Measurements from ENCODE around the gene SLC22A3.
"Not testable (repeated sequence)": the region's sequence is repeated elsewhere in the genome, so short reads cannot be mapped to it uniquely, and the experiment has no call there.

SLC22A3 gene

DNA sequence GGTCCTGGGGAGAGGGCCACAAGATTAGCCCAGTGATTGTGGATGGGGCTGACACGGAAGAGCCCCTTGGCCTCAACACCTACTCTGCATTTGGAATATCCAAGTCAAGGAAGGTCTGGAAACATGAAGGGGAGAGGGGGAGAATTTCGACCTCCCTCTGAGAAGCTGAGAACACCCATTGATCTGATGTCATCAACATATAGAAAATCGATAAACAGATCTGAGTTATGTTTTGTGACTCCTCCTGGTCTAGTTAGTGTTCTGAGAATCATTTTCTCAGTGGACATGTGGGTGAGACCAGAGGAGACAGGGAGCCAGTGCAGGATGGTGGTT is 108.0 kb downstream of the SLC22A3 start:
- H3K36me3 ChIP-seq (ENCODE audit: insufficient read depth, insufficient read length, low read length) = no peaks in the 10 kb centered on the region

DNA sequence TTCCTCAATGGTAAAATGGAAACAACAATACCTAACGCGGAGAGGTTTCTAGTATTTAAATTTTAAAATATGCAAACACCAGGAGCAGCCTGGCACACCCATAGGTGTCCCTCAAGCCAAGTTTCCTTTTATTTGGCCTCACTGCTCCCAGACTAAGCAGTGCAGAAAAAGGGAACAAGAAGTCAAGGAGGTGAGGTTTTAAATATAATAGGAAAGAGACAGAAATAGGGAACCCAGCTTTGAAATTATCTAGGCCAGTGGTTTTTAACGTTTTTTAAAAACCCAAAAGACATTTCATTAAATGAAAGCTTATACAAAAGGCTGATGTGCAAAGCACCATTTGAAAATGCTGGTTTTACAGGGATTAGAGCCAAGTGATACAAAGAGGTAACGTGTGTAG is 109.6 kb downstream of the SLC22A3 start:
- Histone ChIP-seq H3K9me3 (ENCODE audit: insufficient read depth, low read length) (no peaks in the 10 kb centered on the region), H3K27me3 (ENCODE audit: insufficient read depth, insufficient read length) (no peaks in the 10 kb centered on the region), H3K4me1 (ENCODE audit: insufficient read depth, insufficient read length) (no peaks in the 10 kb centered on the region), H3K4me3 (ENCODE audit: insufficient read length, low read depth) (no peak overlapping the region), H3K36me3 (ENCODE audit: insufficient read depth, insufficient read length, low read length) (no peaks in the 10 kb centered on the region), H3K9ac (ENCODE audit: insufficient read length, low read depth) (no peak overlapping the region)
- no peak for DNase-seq (ENCODE audit: low read depth, low spot score)
- TF ChIP-seq YY1 (IDR thresholded peaks at IDR 0.05; ENCODE audit: insufficient read depth, insufficient read length) (no peak), SUZ12 (IDR thresholded peaks at IDR 0.05; ENCODE audit: extremely low read depth, insufficient read depth, insufficient read length) (no peak), ZNF274 (IDR thresholded peaks at IDR 0.05; ENCODE audit: low read depth, low read length) (no peak)

More for the DNA sequence above, 108.0 kb downstream of the SLC22A3 start:
- no peak overlapping the region for H3K4me3 ChIP-seq (ENCODE audit: insufficient read length, low read depth)
- no peak for TF ChIP-seq ZNF274 (IDR thresholded peaks at IDR 0.05; ENCODE audit: low read depth, low read length)
- no peak for TF ChIP-seq SUZ12 (IDR thresholded peaks at IDR 0.05; ENCODE audit: extremely low read depth, insufficient read depth, insufficient read length)
- no peak for TF ChIP-seq YY1 (IDR thresholded peaks at IDR 0.05; ENCODE audit: insufficient read depth, insufficient read length)
- DNase-seq (ENCODE audit: low read depth, low spot score) = no peak
- no peaks in the 10 kb centered on the region for H3K27me3 ChIP-seq (ENCODE audit: insufficient read depth, insufficient read length)
- no peaks in the 10 kb centered on the region for H3K9me3 ChIP-seq (ENCODE audit: insufficient read depth, low read length)
- H3K9ac ChIP-seq (ENCODE audit: insufficient read length, low read depth) = peak overlapping the region; percentile 12
- no peaks in the 10 kb centered on the region for H3K4me1 ChIP-seq (ENCODE audit: insufficient read depth, insufficient read length)

DNA sequence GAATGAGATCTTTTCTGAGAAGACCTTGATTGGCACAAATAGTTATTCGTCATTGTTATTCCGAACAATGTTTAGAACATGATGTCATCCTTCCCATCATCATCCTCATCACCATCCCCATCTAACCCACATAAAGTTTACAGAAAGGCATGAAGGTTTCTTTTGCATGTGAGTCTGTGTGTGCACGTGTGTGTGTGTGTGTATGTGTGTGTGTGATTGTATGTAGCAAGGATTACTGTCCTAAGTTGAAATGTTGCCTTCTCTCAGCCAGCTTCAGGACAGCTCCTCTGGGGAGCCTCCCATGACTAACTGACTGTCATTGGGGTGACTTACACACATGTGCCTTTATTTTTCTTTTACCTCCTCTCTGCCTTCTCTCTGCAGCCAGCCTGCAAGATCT is 113.5 kb downstream of the SLC22A3 start:
- TF ChIP-seq SUZ12 (IDR thresholded peaks at IDR 0.05; ENCODE audit: extremely low read depth, insufficient read depth, insufficient read length) = no peak
- no peak for TF ChIP-seq YY1 (IDR thresholded peaks at IDR 0.05; ENCODE audit: insufficient read depth, insufficient read length)
- no peak for TF ChIP-seq ZNF274 (IDR thresholded peaks at IDR 0.05; ENCODE audit: low read depth, low read length)
- H3K4me1 ChIP-seq (ENCODE audit: insufficient read depth, insufficient read length) = no peaks in the 10 kb centered on the region
- no peak overlapping the region for H3K9ac ChIP-seq (ENCODE audit: insufficient read length, low read depth)
- no peaks in the 10 kb centered on the region for H3K9me3 ChIP-seq (ENCODE audit: insufficient read depth, low read length)
- H3K36me3 ChIP-seq (ENCODE audit: insufficient read depth, insufficient read length, low read length) = no peaks in the 10 kb centered on the region
- DNase-seq (ENCODE audit: low read depth, low spot score) = no peak
- no peaks in the 10 kb centered on the region for H3K27me3 ChIP-seq (ENCODE audit: insufficient read depth, insufficient read length)
- no peak overlapping the region for H3K4me3 ChIP-seq (ENCODE audit: insufficient read length, low read depth)

DNA sequence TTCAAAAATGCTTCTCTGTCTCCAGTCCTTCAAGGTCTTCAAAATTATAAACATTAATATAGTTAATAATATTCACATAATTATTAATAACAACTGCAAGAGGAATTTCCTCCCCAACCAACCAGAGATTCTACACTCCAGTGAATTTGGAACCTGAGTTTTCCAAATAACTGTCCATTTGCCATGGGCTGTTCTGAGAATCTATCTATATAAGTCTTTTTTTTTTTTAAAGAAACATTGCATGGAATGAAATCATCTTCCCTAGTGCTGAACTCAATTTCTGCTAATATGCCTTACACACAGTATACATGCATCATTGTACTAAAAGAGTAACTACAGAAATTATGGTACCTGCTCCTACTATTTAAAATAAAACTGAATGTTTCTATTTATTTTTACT is 113.9 kb downstream of the SLC22A3 start:
- no peaks in the 10 kb centered on the region for H3K9me3 ChIP-seq (ENCODE audit: insufficient read depth, low read length)
- no peak for DNase-seq (ENCODE audit: low read depth, low spot score)
- no peak overlapping the region for H3K4me3 ChIP-seq (ENCODE audit: insufficient read length, low read depth)
- TF ChIP-seq SUZ12 (IDR thresholded peaks at IDR 0.05; ENCODE audit: extremely low read depth, insufficient read depth, insufficient read length) (no peak), YY1 (IDR thresholded peaks at IDR 0.05; ENCODE audit: insufficient read depth, insufficient read length) (no peak), ZNF274 (IDR thresholded peaks at IDR 0.05; ENCODE audit: low read depth, low read length) (no peak)
- H3K36me3 ChIP-seq (ENCODE audit: insufficient read depth, insufficient read length, low read length) = no peaks in the 10 kb centered on the region
- no peaks in the 10 kb centered on the region for H3K27me3 ChIP-seq (ENCODE audit: insufficient read depth, insufficient read length)
- H3K4me1 ChIP-seq (ENCODE audit: insufficient read depth, insufficient read length) = no peaks in the 10 kb centered on the region
- H3K9ac ChIP-seq (ENCODE audit: insufficient read length, low read depth) = no peak overlapping the region

DNA sequence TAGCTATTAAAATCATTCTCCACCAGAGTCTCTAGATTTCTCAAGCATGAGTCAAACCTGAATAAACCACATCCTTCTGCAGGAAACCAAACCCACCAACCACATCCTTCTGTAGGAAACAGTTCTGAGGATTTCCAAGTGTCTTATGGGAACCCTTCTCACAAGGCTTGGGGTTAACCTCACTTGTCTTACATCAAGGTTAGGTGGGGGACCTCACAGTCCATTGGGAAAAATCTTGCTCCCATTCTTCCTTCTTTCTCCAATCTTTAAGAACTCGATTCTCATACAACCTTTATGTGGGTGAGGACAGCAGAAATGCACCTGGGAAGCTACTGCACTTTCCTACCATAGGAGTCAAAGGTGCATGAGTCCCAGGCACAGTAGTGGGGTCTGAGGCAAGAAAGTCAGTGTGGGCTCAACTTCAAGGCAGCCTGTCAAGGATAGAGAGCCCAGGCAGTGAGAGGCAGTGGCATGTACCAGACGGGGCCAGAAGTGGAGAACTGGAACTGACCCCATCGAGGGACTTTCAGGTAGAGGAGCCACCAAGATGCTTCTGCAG is 114.5 kb downstream of the SLC22A3 start:
- DNase-seq (ENCODE audit: low read depth, low spot score) = no peak
- no peaks in the 10 kb centered on the region for H3K9me3 ChIP-seq (ENCODE audit: insufficient read depth, low read length)
- H3K27me3 ChIP-seq (ENCODE audit: insufficient read depth, insufficient read length) = no peaks in the 10 kb centered on the region
- H3K4me1 ChIP-seq (ENCODE audit: insufficient read depth, insufficient read length) = no peaks in the 10 kb centered on the region
- no peaks in the 10 kb centered on the region for H3K36me3 ChIP-seq (ENCODE audit: insufficient read depth, insufficient read length, low read length)
- H3K4me3 ChIP-seq (ENCODE audit: insufficient read length, low read depth) = no peak overlapping the region
- H3K9ac ChIP-seq (ENCODE audit: insufficient read length, low read depth) = no peak overlapping the region
- TF ChIP-seq SUZ12 (IDR thresholded peaks at IDR 0.05; ENCODE audit: extremely low read depth, insufficient read depth, insufficient read length) (no peak), YY1 (IDR thresholded peaks at IDR 0.05; ENCODE audit: insufficient read depth, insufficient read length) (no peak), ZNF274 (IDR thresholded peaks at IDR 0.05; ENCODE audit: low read depth, low read length) (no peak)

DNA sequence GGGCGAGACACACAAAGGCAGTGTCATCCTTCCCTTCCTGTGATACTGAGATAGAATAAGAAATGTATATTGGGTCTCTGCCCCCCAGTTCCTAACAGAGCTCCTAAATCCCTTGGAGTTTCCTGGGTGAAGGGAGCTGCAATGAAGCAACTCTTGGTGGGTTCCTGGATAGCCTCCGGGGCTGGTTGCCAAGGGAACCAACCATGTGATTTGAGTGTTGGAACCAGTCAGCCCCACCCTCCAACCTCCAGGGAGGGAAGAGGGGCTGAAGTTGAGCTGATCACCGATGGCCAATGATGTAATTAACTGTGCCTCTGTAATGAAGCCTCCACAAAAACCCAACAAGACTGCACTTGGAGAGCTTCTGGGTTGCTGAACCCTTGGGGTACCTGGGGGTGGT is 116.6 kb downstream of the SLC22A3 start:
- Histone ChIP-seq H3K9ac (ENCODE audit: insufficient read length, low read depth) (no peak overlapping the region), H3K4me1 (ENCODE audit: insufficient read depth, insufficient read length) (no peaks in the 10 kb centered on the region)
- TF ChIP-seq ZNF274 (IDR thresholded peaks at IDR 0.05; ENCODE audit: low read depth, low read length) = no peak
- no peak for TF ChIP-seq YY1 (IDR thresholded peaks at IDR 0.05; ENCODE audit: insufficient read depth, insufficient read length)
- no peak for TF ChIP-seq SUZ12 (IDR thresholded peaks at IDR 0.05; ENCODE audit: extremely low read depth, insufficient read depth, insufficient read length)

DNA sequence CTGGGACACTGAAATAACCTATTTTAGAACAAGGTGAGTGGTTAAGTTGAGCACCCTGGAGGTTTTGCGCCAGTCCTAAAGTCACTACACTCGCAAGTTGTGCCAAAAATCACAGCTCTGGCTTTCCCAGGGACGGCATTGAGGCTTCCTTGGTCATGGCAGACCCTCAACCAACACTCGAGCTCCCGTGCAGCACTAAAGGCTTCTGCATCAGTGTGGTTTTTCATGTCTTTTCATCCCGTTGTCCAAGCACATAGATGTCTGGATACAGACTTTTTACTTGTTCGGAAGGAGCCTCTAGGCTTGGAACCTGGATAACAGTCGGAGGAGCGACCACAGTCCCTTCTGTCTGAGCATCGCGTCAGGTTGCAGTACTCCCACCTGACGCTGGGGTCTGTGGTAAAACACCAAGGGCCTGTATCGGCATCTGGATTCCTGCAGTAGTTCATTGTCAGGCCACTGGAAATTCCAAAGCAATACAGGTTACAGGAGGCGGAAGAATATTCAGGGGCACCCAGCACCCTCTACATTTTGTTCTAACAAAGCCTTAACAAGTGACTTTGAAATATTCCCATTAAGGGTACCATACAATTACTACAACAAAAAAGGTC is 119.2 kb downstream of the SLC22A3 start:
- H3K27me3 ChIP-seq (ENCODE audit: insufficient read depth, insufficient read length); H3K9me3 ChIP-seq (ENCODE audit: insufficient read depth, low read length); DNase-seq (ENCODE audit: low read depth, low spot score); H3K4me3 ChIP-seq (ENCODE audit: insufficient read length, low read depth); H3K36me3 ChIP-seq (ENCODE audit: insufficient read depth, insufficient read length, low read length); H3K4me1 ChIP-seq (ENCODE audit: insufficient read depth, insufficient read length); H3K9ac ChIP-seq (ENCODE audit: insufficient read length, low read depth): not testable (repeated sequence)

More for the DNA sequence above, 116.6 kb downstream of the SLC22A3 start:
- Histone ChIP-seq H3K36me3 (ENCODE audit: insufficient read depth, insufficient read length, low read length) (no peaks in the 10 kb centered on the region), H3K4me3 (ENCODE audit: insufficient read length, low read depth) (no peak overlapping the region), H3K27me3 (ENCODE audit: insufficient read depth, insufficient read length) (no peaks in the 10 kb centered on the region), H3K9me3 (ENCODE audit: insufficient read depth, low read length) (no peaks in the 10 kb centered on the region)
- no peak for DNase-seq (ENCODE audit: low read depth, low spot score)
